Activated naive CD4-positive, alpha-beta T cell treated with Interleukin-2 at 50 U/mL for 16 hours (primary cell): Measurements from ENCODE around the gene NEU4.

ENCODE experiments used
- DNase-seq: peaks from one replicate; pipeline ENCODE4 v3.0.0-alpha.2; 2020

NEU4 gene

DNA sequence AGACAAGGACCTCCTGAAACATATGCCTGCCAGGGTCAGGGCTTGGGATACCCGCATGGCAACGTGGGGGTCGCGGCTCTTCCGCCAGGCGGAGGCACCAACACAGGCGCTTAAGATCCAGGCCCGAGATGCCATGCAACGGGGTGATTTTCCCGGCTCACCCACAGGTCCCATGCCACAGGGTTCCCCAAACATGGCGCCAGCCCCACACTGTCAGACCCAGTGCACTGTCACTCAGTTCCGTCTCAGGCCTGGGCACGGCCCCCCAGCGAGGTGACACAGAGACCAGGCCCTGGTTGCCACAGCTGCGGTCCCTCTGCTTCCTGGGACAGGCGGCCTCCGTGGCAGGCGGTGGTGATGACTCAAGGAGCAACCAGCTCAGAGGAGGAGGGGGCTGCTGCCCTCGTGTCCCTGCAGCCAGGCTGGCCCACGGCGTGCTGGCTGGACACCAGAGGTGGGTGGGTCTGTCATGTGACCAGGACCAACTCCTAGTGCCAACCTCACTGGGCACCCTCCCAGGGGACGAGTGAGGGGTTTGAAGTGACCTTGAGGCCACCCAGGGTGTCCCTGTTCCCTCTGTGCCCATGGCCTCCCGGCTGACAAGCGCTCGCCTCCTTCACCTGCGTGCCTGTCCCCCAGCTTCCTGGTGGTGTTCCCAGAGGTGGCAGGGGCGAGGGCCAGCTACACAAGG lies 44.8 kb downstream of the NEU4 start:
- no peak for DNase-seq

- DNase-seq, result no peak
These were observed 45.6 kb downstream of the NEU4 start for GRCh38 chr2:241854342-241855244.

GRCh38 chr2:241855245-241855887 lies 46.4 kb downstream of the NEU4 start:
- DNase-seq, result no peak

GRCh38 chr2:241855888-241856422 lies 47.0 kb downstream of the NEU4 start:
- no peak for DNase-seq

GRCh38 chr2:241857041-241857541 lies 48.1 kb downstream of the NEU4 start:
- no peak for DNase-seq

DNA sequence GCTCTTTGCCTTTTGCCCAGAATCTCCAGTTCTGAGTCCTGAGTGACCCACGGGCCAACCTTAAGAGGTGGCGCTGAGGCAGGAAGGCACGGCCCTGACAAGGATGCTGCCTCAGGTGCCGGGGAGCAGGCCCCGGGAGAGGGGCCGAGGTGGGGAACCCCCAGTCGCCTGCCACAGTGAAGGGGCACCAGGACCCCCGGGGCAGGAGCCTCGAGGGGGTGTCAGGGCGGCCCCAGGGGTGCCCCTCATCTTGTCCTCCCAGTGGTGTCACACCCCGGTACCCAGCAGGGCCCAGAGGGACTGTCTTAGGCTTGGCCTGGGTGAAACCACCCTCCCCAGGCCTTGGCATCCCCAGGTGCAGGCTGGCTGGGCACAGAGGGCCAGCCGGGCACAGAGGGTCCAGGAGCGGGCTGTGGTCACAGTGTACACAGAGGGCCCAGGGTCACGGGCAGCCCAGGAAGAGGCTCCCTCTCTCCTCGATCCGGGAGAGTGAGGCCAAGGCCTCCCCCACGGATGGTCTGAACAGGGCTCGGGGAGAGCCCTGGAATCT lies 48.7 kb downstream of the NEU4 start:
- no peak for DNase-seq

DNA sequence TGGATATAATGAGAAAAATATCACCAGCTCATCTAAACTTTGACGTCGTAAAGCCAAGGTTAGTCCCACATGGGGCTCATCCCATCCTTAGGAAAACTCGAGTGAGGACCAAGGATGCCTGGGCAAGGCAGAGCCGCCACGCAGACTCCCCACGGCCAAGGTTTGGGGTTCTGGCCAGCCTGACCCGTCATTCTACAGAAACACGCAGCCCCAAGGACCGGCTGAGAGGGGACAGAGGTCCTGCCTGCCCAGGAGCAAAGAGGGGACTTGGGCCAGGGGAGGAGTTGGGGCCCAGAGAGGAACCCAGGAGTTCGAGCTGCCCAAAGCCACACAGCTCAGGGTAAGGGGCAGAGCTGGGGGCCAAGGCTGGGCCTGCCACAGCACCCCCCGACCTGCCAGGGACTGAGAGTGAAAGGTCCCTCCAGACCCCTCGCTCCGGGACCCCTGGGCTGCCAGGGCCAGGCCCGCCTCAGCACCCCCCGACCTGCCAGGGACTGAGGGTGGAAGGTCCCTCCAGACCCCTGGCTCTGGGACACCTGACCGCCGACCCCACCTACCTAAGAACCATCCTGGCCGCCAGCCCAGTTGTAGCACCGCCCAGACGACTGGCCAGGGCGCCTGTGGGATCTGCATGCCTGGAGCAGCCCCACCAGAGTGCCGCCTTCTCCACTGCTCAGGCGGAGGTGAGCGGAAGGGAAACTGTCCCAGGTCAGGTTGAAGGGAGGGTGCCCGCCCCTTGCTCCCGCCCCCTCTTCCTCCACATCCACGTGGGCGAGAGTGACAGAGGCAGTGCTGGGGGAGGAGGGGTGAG lies 49.4 kb downstream of the NEU4 start, which contains the start of gene PDCD1:
TSS of gene PDCD1 (minus strand) at position 689 of the 811 bp plus-strand sequence. CDS start at position 633, 56 bp downstream.
- DNase-seq, result peak; percentile 79

DNA sequence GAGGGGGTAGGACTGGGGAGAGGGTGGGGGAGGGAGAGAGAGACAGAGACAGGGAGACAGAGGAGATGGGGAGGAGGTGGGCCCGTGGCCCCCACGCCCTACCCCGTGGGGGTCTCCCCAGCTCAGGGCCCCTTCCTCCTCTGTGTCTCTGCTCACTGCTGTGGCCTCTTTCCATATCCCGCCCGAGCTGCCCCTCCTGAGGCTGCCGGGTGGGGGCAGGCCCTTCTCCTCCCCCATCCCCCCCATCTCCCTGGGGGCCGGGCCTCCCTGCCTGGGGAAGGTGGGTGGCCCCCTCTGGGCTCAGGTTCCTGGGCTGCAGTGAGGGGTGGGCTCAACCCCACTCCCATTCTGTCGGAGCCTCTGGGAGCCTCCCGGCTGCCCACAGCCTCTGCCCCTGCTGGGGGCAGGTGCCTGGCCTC lies 50.0 kb downstream of the NEU4 start:
- DNase-seq, result peak; percentile 32

GRCh38 chr2:241859436-241860183 lies 50.6 kb downstream of the NEU4 start:
- peak; percentile 74 for DNase-seq

- DNase-seq, result no peak
These were observed 51.4 kb downstream of the NEU4 start for GRCh38 chr2:241860184-241861078.

DNA sequence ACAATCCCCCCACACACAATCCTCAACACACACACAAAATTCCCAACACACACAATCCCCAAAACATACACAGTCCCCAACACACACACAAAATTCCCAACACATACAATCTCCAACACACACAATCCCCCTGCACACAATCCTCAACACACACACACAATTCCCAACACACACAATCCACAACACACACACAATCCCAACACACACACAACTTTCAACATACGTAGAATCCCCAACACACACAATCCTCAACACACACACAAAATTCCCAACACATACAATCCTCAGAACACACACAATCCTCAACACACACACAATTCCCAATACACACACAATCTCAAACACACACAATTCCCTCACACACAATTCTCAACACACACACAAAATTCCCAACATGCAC lies 52.3 kb downstream of the NEU4 start:
- DNase-seq, result no peak

- DNase-seq, result no peak
These were observed 53.1 kb downstream of the NEU4 start for GRCh38 chr2:241862093-241862492.

DNA sequence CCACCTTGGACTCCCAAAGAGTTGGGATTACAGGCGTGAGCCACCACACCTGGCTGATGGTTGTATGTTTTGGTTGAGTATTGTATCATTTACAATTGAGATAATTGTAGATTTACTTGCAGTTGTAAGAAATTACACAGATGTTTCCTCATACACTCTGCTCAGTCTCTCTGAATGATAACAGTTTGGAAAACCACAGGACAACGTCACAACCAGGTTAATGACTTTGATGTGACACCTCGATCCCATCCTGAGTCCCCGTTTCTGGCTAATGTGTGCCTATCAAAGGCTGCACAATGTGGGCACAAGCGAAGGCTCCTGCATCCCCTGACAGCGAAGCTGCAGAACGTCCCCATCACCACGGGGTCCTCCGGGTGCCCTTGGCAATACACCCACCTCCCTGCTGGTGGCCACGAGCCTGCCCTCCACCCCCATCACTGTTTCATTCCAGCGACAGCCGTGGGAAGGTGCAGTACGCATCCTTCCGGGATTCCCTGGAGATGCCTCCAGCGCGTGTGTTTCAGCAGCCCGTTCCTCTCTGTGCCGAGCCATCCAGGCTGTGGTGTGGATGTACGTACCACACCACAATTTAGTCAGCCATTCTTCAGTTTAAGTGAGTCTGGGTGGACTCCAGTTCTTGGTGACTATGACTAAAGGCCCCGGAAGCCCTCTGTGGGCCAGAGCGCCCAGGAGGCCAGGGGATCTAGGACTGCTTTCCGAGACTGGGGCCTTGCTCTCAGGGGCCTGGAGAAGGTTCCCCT lies 54.0 kb downstream of the NEU4 start:
- DNase-seq, result no peak

- peak; percentile 76 for DNase-seq
These were observed 54.6 kb downstream of the NEU4 start for GRCh38 chr2:241863536-241863954.

DNA sequence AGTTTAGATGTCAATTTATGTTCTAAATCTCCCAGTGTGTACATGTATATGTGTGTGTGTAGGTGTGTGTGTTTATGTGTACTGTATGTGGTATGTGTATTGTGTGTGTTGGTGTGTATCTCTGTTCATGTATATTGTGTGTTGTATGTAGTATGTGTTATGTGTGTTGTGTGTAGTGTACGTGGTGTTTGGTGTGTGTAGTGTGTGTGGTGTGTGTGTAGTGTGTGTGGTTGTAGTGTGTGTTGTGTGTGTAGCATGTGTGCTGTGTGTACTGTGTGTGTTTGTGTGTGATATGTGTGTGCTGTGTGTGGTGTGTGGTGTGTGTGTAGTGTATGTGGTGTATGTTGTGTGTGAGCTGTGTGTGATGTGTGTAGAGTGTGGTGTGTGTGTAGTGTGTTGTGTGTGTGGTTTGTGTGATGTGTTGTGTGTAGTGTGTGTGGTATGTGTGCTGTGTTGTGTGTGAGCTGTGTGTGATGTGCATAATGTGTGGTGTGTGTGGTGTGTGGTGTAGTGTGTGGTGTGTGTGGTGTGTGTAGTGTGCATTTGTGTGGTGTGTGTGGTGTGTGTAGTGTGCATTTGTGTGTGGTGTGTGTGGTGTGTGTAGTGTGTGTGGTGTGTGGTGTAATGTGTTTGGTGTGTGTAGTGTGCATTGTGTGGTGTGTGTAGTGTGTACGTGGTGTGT lies 55.3 kb downstream of the NEU4 start:
- DNase-seq, result no peak

DNA sequence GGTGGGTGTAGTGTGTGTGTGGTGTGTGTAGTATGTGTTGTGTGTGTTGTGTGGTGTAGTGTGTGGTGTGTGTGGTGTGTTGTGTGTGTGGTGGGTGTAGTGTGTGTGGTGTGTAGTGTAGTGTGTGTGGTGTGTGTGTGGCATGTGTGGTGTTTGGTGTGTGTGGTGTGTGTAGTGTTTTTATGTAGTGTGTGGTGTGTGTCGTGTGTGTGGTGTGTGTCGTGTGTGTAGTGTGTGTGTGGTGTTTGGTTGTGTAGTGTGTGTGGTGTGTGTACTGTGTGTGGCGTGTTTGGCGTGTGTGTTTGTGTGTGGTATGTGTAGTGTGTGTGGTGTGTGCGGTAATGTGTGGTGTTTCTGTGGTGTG lies 55.8 kb downstream of the NEU4 start:
- no peak for DNase-seq

- DNase-seq, result no peak
These were observed 56.5 kb downstream of the NEU4 start for GRCh38 chr2:241865416-241865956.
